CD8-positive, alpha-beta memory T cell (primary cell): ENCODE results near the gene ASAP3. TPM values are rescaled to one million over a fixed set of nuclear protein-coding genes. Genes with fewer than 3 reads are reported as not detected.

Source experiments
- CTCF ChIA-PET: fragments of 350-600 bp; sonication (Branson Sonifier 250); formaldehyde crosslinking; loops from one replicate; lab custom pipeline; 2021; ENCODE audit warnings: antibody characterized with exemption; lab: Charles Lee
- POLR2A ChIA-PET: fragments of 350-600 bp; sonication (Branson Sonifier 250); formaldehyde crosslinking; loops from one replicate; lab custom pipeline; 2021; ENCODE audit warnings: antibody characterized with exemption; lab: Charles Lee
- DNase-seq, 5 donors: peaks; one replicate each; pipeline versions ENCODE4 v3.0.0 to v3.0.0-alpha.2; 2020 to 2022; ENCODE audit warnings: mixed read lengths in 1 of 5
- H3K27ac ChIP-seq: one replicate; pipeline ENCODE4 v1.7.0; 2013; ENCODE audit warnings: low read depth, mild to moderate bottlenecking, low read length, moderate library complexity
- H3K27me3 ChIP-seq: 2 replicates; pipeline ENCODE4 v1.7.0; 2013; ENCODE audit warnings: low read length, mild to moderate bottlenecking; ENCODE audit not compliant: insufficient read depth, poor library complexity, severe bottlenecking
- H3K36me3 ChIP-seq: 2 replicates; pipeline ENCODE4 v1.7.0; 2013; ENCODE audit warnings: mild to moderate bottlenecking, low read length, moderate library complexity; ENCODE audit not compliant: insufficient read depth
- H3K4me1 ChIP-seq: 2 replicates; pipeline ENCODE4 v1.7.0; 2013; ENCODE audit warnings: mild to moderate bottlenecking, low read length, moderate library complexity; ENCODE audit not compliant: insufficient read depth
- H3K4me3 ChIP-seq: 2 replicates; pipeline ENCODE4 v1.7.0; 2013; ENCODE audit warnings: mild to moderate bottlenecking, low read length
- H3K9me3 ChIP-seq: 2 replicates; pipeline ENCODE4 v1.7.0; 2013; ENCODE audit warnings: mild to moderate bottlenecking, low read length
- H3K27ac Mint-ChIP-seq, 8 donors: one replicate each; pipeline ENCODE4 v1.8.0; 2020 to 2021; ENCODE audit warnings: mixed read lengths in 8 of 8, mild to moderate bottlenecking in 6 of 8, inconsistent platforms in 3 of 8, moderate library complexity in 3 of 8
- H3K27me3 Mint-ChIP-seq, 2 donors: one replicate each; pipeline ENCODE4 v1.8.0; 2020 to 2021; ENCODE audit warnings: mixed read lengths in 2 of 2, mild to moderate bottlenecking in 1 of 2, moderate library complexity in 1 of 2
- H3K36me3 Mint-ChIP-seq, 3 donors: one replicate each; pipeline ENCODE4 v1.8.0; 2020 to 2021; ENCODE audit warnings: mixed read lengths in 3 of 3, inconsistent platforms in 1 of 3, mild to moderate bottlenecking in 1 of 3
- H3K4me1 Mint-ChIP-seq, 3 donors: one replicate each; pipeline ENCODE4 v1.8.0; 2020 to 2021; ENCODE audit warnings: mixed read lengths in 3 of 3, inconsistent platforms in 1 of 3, mild to moderate bottlenecking in 1 of 3
- H3K4me3 Mint-ChIP-seq, 7 donors: one replicate each; pipeline ENCODE4 v1.8.0; 2020 to 2021; ENCODE audit warnings: mixed read lengths in 7 of 7, mild to moderate bottlenecking in 6 of 7, moderate library complexity in 4 of 7, inconsistent platforms in 2 of 7
- H3K9me3 Mint-ChIP-seq, 5 donors: one replicate each; pipeline ENCODE4 v1.8.0; 2020 to 2022; ENCODE audit warnings: mixed read lengths in 5 of 5, mild to moderate bottlenecking in 3 of 5, moderate library complexity in 2 of 5, inconsistent platforms in 1 of 5
- polyA plus RNA-seq: library from polyadenylated mRNA; unstranded; fragments of 300-500 nt; fragmentation: Illumina TruSeq; gene quantifications from one replicate; pipeline ENCODE4 v1.2.3, GENCODE V29; 2021
- total RNA-seq, 2 experiments: library from RNA; stranded (reverse); gene quantifications; one replicate each; pipeline ENCODE4 v1.2.3, GENCODE V29; 2021

The ASAP3 gene
- total and polyA plus RNA-seq, 3 experiments from 2014 or later, result 0.33 to 0.78 (median 0.62) TPM

DNA sequence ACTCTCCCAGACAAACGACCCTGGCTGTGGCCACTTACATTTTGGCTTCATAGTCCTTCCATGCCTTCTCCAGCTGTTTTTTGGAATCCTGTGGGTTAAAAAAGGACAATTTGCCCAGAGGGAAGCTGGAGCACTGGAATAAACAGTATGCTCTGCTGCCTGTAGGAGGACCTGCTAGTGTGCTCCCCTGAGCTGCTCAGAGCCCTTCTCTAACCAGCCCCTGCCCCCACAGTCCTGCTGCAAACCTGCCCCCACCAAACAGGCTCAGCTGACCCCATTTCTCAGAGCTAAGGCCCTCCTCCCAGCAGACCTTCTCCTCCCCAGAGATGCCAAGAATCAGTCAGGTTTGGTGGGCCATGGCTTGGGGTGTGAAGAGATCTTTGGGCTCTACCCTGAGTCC lies 32.5 kb downstream of the ASAP3 start:
- ChIA-PET CTCF (interaction anchor here (0.9 to 1.1 kb wide), 2 partner anchors 9 to 46 kb away, joined by 3 read pairs; no protein-coding TSS in a partner anchor), POLR2A (no interaction called here)
- peaks cover 22 to 26% (median 22%) of the 10 kb centered on the region in 3 donors for H3K4me1 Mint-ChIP-seq
- H3K4me3 Mint-ChIP-seq, result peak overlapping the region in 2 of 7 donors; percentile 14 to 43
- no peak for DNase-seq
- peaks cover 0 to 4% (median 0%) of the 10 kb centered on the region in 3 donors for H3K36me3 Mint-ChIP-seq
- peaks cover 8 to 17% of the 10 kb centered on the region in 2 donors for H3K27me3 Mint-ChIP-seq
- Histone ChIP-seq H3K27ac (no peak overlapping the region), H3K4me3 (no peak overlapping the region), H3K36me3 (no peaks in the 10 kb centered on the region), H3K27me3 (no peaks in the 10 kb centered on the region), H3K4me1 (peaks cover 17% of the 10 kb centered on the region), H3K9me3 (no peaks in the 10 kb centered on the region)
- H3K9me3 Mint-ChIP-seq, result no peaks in the 10 kb centered on the region
- H3K27ac Mint-ChIP-seq, result peak overlapping the region in 5 of 8 donors; percentile 24 to 62 (median 46)

DNA sequence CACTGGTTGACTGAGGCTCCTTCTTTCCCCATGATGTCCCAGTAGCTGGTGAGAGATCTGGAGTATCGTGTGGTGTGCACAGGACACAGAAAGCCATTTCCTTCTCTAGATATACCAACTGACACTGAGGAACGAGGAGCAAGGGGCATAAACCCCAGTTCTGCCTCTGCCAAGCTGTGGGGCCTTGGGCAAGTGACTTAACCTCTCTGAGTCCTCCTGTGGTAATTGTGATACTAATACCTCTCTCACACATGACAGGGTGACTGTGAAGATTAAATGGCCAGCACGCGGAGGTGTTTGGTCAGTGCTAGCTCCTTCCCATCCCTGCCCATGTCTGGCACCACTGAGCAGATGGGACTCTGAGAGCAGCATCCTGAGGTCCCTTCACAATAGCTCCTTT lies 33.1 kb downstream of the ASAP3 start:
- no peaks in the 10 kb centered on the region for H3K27me3 ChIP-seq
- Mint-ChIP-seq H3K9me3 (no peaks in the 10 kb centered on the region), H3K4me1 (peaks cover 17 to 22% (median 18%) of the 10 kb centered on the region in 3 donors), H3K27ac (no peak overlapping the region), H3K27me3 (peaks cover 8 to 12% of the 10 kb centered on the region in 2 donors), H3K36me3 (peaks cover 0 to 4% (median 0%) of the 10 kb centered on the region in 3 donors), H3K4me3 (no peak overlapping the region)
- H3K36me3 ChIP-seq, result no peaks in the 10 kb centered on the region
- H3K4me1 ChIP-seq, result peaks cover 17% of the 10 kb centered on the region
- POLR2A ChIA-PET, result no interaction called here
- H3K4me3 ChIP-seq, result no peak overlapping the region
- DNase-seq, result no peak
- no peaks in the 10 kb centered on the region for H3K9me3 ChIP-seq
- CTCF ChIA-PET, result no interaction called here
- H3K27ac ChIP-seq, result no peak overlapping the region

- H3K36me3 Mint-ChIP-seq, result peaks cover 0 to under 1% (median 0%) of the 10 kb centered on the region in 3 donors
- DNase-seq, result no peak
- Histone ChIP-seq H3K4me3 (no peak overlapping the region), H3K36me3 (no peaks in the 10 kb centered on the region), H3K27me3 (no peaks in the 10 kb centered on the region), H3K27ac (no peak overlapping the region), H3K9me3 (no peaks in the 10 kb centered on the region), H3K4me1 (peaks cover 17% of the 10 kb centered on the region)
- H3K27me3 Mint-ChIP-seq, result peaks cover 3 to 4% of the 10 kb centered on the region in 2 donors
- no peak overlapping the region for H3K4me3 Mint-ChIP-seq
- peaks cover 15 to 20% (median 17%) of the 10 kb centered on the region in 3 donors for H3K4me1 Mint-ChIP-seq
- no peak overlapping the region for H3K27ac Mint-ChIP-seq
- CTCF ChIA-PET, result no interaction called here
- POLR2A ChIA-PET, result no interaction called here
- no peaks in the 10 kb centered on the region for H3K9me3 Mint-ChIP-seq
Observed at GRCh38 chr1:23449958-23450357, 34.0 kb downstream of the ASAP3 start.

DNA sequence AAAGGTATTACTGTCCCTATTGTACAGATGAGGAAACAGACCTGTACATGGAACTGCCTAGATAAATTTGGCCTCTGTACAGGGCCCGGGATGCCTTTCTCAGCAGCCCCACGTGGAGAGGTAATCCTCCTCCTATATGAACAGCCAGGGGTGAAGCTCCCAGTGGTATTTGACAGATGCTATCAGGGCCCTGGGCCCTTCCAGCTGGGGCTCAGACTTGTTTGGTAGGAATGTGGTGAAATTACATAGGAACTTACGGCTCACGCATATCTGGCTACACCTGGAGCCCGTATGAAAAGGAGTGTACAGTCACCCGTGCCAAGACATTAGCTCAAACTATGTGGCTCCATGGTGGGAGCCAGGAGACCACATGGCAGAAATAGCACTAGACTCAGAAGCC lies 34.7 kb downstream of the ASAP3 start:
- Histone ChIP-seq H3K4me1 (peaks cover 17% of the 10 kb centered on the region), H3K4me3 (no peak overlapping the region), H3K9me3 (no peaks in the 10 kb centered on the region), H3K27ac (no peak overlapping the region), H3K27me3 (no peaks in the 10 kb centered on the region), H3K36me3 (no peaks in the 10 kb centered on the region)
- Mint-ChIP-seq H3K36me3 (no peaks in the 10 kb centered on the region), H3K4me1 (peaks cover 15 to 20% (median 17%) of the 10 kb centered on the region in 3 donors), H3K27ac (peak overlapping the region in 1 of 8 donors; percentile 54), H3K4me3 (no peak overlapping the region), H3K27me3 (peaks cover 1 to 3% of the 10 kb centered on the region in 2 donors), H3K9me3 (no peaks in the 10 kb centered on the region)
- no peak for DNase-seq
- POLR2A ChIA-PET, result no interaction called here
- CTCF ChIA-PET, result no interaction called here

GRCh38 chr1:23448846-23449245 lies 35.1 kb downstream of the ASAP3 start:
- no peaks in the 10 kb centered on the region for H3K36me3 ChIP-seq
- ChIA-PET CTCF (interaction anchor here (1.1 kb wide), 1 partner anchor 45 kb away, joined by 3 read pairs; no protein-coding TSS in a partner anchor), POLR2A (no interaction called here)
- Mint-ChIP-seq H3K9me3 (no peaks in the 10 kb centered on the region), H3K27me3 (peaks cover 1 to 3% of the 10 kb centered on the region in 2 donors), H3K27ac (no peak overlapping the region), H3K4me1 (peaks cover 15 to 20% (median 17%) of the 10 kb centered on the region in 3 donors), H3K4me3 (no peak overlapping the region), H3K36me3 (no peaks in the 10 kb centered on the region)
- no peak for DNase-seq
- H3K4me3 ChIP-seq, result no peak overlapping the region
- H3K9me3 ChIP-seq, result no peaks in the 10 kb centered on the region
- H3K4me1 ChIP-seq, result peaks cover 17% of the 10 kb centered on the region
- H3K27ac ChIP-seq, result no peak overlapping the region
- no peaks in the 10 kb centered on the region for H3K27me3 ChIP-seq

DNA sequence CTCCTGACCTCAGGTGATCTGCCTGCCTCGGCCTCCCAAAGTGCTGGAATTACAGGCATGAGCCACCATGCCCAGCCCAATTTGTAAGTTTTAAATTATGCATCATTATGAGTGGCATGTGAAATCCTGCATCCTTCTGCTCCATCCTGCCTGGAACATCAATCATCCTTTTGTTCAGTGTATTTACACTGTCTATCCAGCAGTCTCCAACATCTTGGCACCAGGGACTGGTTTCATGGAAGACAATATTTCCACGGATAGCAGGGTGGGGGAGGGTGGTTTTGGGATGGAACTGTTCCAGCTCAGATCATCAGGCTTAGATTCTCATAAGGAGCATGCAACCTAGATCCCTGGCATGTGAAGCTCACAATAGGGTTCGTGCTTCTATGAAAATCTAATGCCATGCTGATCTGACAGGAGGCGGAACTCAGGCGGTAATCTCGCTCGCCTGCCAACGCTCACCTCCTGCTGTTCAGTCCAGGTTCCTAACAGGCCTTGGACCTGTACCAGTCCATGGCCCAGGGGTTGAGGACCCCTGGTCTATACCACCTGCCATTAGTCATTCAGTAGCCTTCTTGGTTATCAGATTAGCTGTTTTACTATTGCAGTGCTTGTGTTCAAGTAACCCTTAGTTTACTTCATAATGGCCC lies 37.2 kb downstream of the ASAP3 start:
- ChIA-PET CTCF (no interaction called here), POLR2A (no interaction called here)
- Mint-ChIP-seq H3K4me3 (no peak overlapping the region), H3K27me3 (peaks cover 3 to 4% of the 10 kb centered on the region in 2 donors), H3K9me3 (no peaks in the 10 kb centered on the region), H3K27ac (no peak overlapping the region), H3K36me3 (no peaks in the 10 kb centered on the region), H3K4me1 (peaks cover 5 to 6% (median 5%) of the 10 kb centered on the region in 3 donors)
- H3K9me3 ChIP-seq, result no peaks in the 10 kb centered on the region
- no peak overlapping the region for H3K27ac ChIP-seq
- no peaks in the 10 kb centered on the region for H3K27me3 ChIP-seq
- H3K4me1 ChIP-seq, result peaks cover 8% of the 10 kb centered on the region
- no peaks in the 10 kb centered on the region for H3K36me3 ChIP-seq
- H3K4me3 ChIP-seq, result no peak overlapping the region
- no peak for DNase-seq

- Histone ChIP-seq H3K9me3 (no peaks in the 10 kb centered on the region), H3K27ac (no peak overlapping the region), H3K27me3 (no peaks in the 10 kb centered on the region), H3K4me1 (no peaks in the 10 kb centered on the region), H3K4me3 (no peak overlapping the region), H3K36me3 (no peaks in the 10 kb centered on the region)
- ChIA-PET POLR2A (no interaction called here), CTCF (no interaction called here)
- Mint-ChIP-seq H3K27ac (peak overlapping the region in 1 of 8 donors; percentile 26), H3K9me3 (no peaks in the 10 kb centered on the region), H3K27me3 (peaks cover under 1 to 3% of the 10 kb centered on the region in 2 donors), H3K36me3 (no peaks in the 10 kb centered on the region), H3K4me3 (no peak overlapping the region), H3K4me1 (no peaks in the 10 kb centered on the region)
- DNase-seq, result no peak
Observed at GRCh38 chr1:23444596-23445390, 39.2 kb downstream of the ASAP3 start.

- peak overlapping the region in 1 of 8 donors; percentile 26 for H3K27ac Mint-ChIP-seq
- CTCF ChIA-PET, result no interaction called here
- H3K27me3 ChIP-seq, result no peaks in the 10 kb centered on the region
- H3K4me3 Mint-ChIP-seq, result peak overlapping the region in 1 of 7 donors; percentile 48
- peaks cover 0 to 3% of the 10 kb centered on the region in 2 donors for H3K27me3 Mint-ChIP-seq
- H3K4me3 ChIP-seq, result no peak overlapping the region
- no peak overlapping the region for H3K27ac ChIP-seq
- no peaks in the 10 kb centered on the region for H3K36me3 ChIP-seq
- H3K4me1 ChIP-seq, result no peaks in the 10 kb centered on the region
- DNase-seq, result no peak
- no peaks in the 10 kb centered on the region for H3K36me3 Mint-ChIP-seq
- H3K9me3 ChIP-seq, result no peaks in the 10 kb centered on the region
- POLR2A ChIA-PET, result no interaction called here
- H3K4me1 Mint-ChIP-seq, result no peaks in the 10 kb centered on the region
- H3K9me3 Mint-ChIP-seq, result no peaks in the 10 kb centered on the region
Observed at GRCh38 chr1:23444104-23444533, 39.9 kb downstream of the ASAP3 start.
